Kidney (tissue), 14 donors: ENCODE measurements around the gene SLC49A4. TPM values are rescaled to one million over a fixed set of nuclear protein-coding genes. Genes with fewer than 3 reads are reported as not detected.

Experiments
- DNase-seq, 5 donors: peaks; one replicate each; pipeline ENCODE4 v3.0.0-alpha.2; 2013 to 2020
- FAIRE-seq: peaks from 2 replicates; lab custom pipeline; 2012; peaks lifted over from hg19 to GRCh38; lab: Jason Lieb, UNC
- H3K27ac ChIP-seq, 2 donors: one replicate each; pipeline ENCODE4 v1.7.0; 2013; ENCODE audit warnings: low read depth in 2 of 2, low read length in 2 of 2, inconsistent platforms in 1 of 2
- H3K27me3 ChIP-seq: one replicate; pipeline ENCODE4 v1.7.1; 2013; ENCODE audit warnings: low read length, inconsistent platforms; ENCODE audit not compliant: control insufficient read depth, insufficient read depth
- H3K36me3 ChIP-seq, 3 donors: one replicate each; pipeline versions ENCODE4 v1.7.0 to v1.7.1; 2013; ENCODE audit warnings: low read length in 3 of 3, control low read depth in 1 of 3, inconsistent platforms in 1 of 3; ENCODE audit not compliant: insufficient read depth in 3 of 3, control insufficient read depth in 2 of 3
- H3K4me1 ChIP-seq, 3 donors: one replicate each; pipeline versions ENCODE4 v1.7.0 to v1.7.1; 2013; ENCODE audit warnings: low read length in 3 of 3, inconsistent platforms in 1 of 3, low read depth in 1 of 3; ENCODE audit not compliant: control insufficient read depth in 2 of 3, insufficient read depth in 2 of 3
- H3K4me3 ChIP-seq, 3 donors: one replicate each; pipeline versions ENCODE4 v1.7.0 to v1.8.1; 2013; ENCODE audit warnings: low read length in 3 of 3, control low read depth in 1 of 3, inconsistent platforms in 1 of 3
- H3K9ac ChIP-seq, 3 donors: one replicate each; pipeline versions ENCODE4 v1.7.0 to v1.7.1; 2013; ENCODE audit warnings: low read length in 3 of 3, control low read depth in 1 of 3, inconsistent platforms in 1 of 3
- H3K9me3 ChIP-seq, 3 donors: one replicate each; pipeline versions ENCODE4 v1.7.0 to v1.7.1; 2013; ENCODE audit warnings: low read length in 3 of 3, control low read depth in 1 of 3, inconsistent platforms in 1 of 3; ENCODE audit not compliant: control insufficient read depth in 2 of 3, insufficient read depth in 1 of 3
- CTCF ChIP-seq: IDR thresholded peaks from 3 replicates; pipeline ENCODE4 v1.5.1; 2012; ENCODE audit warnings: mild to moderate bottlenecking, moderate library complexity, borderline replicate concordance; ENCODE audit not compliant: insufficient read depth; ENCODE audit errors: extremely low read depth
- intact Hi-C: fragments of 100-400 bp; cut with DNase I; formaldehyde crosslinking; loops from one replicate; pipeline ENCODE4 v1.11.1; 2022
- polyA plus RNA-seq: library from polyadenylated mRNA; stranded (reverse); fragments of 350-450 nt; fragmentation: Illumina TruSeq; extraction: RNeasy Lipid Tissue Mini Kit (QIAGEN cat#74804); gene quantifications from one replicate; pipeline ENCODE4 v1.2.3, GENCODE V29; 2014; ENCODE audit warnings: low read depth, low replicate concordance; ENCODE audit not compliant: insufficient read depth
- total RNA-seq: library from RNA; stranded (reverse); fragmentation: NEBNext Ultra II Directional; extraction: Animal tissue kit (Norgen Biotek cat#: 25700); gene quantifications from one replicate; pipeline ENCODE4 v1.2.1, GENCODE V29; 2021
- donor health status: control.
- donor health status: control.
- donor health status: control.
- donor health status: control.
- donor health status: control.
- donor health status: DM: yes; HTN: yes; CAD: no.
- donor health status: Normal renal cell carcinoma (clear cell type).

Gene SLC49A4
- total and polyA plus RNA-seq, 2 donors from 2014 or later: 10.4 to 21.7 TPM

DNA sequence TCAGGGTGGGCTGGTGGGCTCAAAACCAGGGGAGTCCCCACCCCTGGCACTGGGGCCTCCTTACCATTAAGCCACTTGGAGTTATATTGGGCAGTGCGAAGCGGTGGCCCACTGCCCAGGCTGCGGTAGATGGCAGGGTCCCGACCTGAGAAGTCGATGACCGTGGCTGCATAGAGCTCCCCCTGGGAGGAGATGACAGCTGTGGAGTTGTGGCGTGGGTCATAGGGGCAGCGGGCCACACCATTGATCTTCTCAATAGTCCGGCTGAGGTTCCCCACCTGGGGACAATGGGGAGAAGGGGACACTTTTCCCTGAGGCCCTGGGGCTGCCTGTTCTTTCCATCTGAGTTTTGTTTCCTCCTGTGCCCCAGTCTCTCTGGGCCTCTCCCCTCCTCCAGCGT is 132.9 kb downstream of the SLC49A4 start:
- no peak for DNase-seq
- Histone ChIP-seq H3K36me3 (no peaks in the 10 kb centered on the region), H3K4me3 (no peak overlapping the region), H3K9me3 (no peaks in the 10 kb centered on the region), H3K4me1 (no peaks in the 10 kb centered on the region), H3K27ac (no peak overlapping the region), H3K9ac (no peak overlapping the region), H3K27me3 (no peaks in the 10 kb centered on the region)
- TF ChIP-seq CTCF: no peak
- no peak for FAIRE-seq
- intact Hi-C loops: no loop called here

DNA sequence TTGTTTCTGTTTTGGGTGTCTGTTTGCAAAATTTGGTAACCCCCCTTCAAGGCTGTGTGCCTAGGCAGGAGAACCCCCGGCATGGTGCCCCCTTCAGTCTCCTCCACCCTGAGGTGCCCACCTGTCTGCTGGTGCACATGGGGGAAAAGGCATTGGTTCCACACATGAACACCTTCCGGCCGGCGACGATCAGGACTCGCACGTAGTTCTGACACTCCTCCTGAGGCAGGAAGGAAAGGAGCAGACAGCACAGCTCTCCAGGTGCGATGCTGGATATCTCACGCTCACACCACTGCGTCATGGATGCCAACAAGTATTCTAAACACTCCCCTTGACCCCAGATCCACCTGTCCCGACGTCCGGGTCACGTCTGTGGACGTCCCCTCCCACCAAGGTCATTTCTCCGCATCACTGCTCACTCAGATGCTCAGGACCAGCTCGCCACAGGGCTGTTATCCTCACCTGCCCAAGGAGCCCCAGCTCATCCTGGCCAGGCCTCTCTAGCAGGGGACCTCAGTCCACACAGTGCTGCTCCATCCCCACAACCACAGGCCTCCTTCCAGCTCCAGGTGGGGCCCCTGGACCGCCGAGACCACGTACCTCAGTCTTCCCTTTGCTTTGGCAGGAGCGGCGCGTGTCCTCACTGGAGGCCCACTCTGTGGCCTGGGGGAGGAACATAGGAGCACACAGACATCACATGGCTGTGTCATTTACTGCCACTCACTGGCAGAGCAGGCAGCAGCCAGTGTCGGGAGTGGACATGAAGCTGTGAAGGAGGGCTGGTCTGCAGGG is 133.7 kb downstream of the SLC49A4 start:
- DNase-seq: no peak
- no peaks in the 10 kb centered on the region for H3K9me3 ChIP-seq
- H3K4me1 ChIP-seq: no peaks in the 10 kb centered on the region
- H3K9ac ChIP-seq: no peak overlapping the region
- no peaks in the 10 kb centered on the region for H3K27me3 ChIP-seq
- H3K27ac ChIP-seq: no peak overlapping the region
- TF ChIP-seq CTCF: no peak
- H3K4me3 ChIP-seq: no peak overlapping the region
- intact Hi-C loops: no loop called here
- no peaks in the 10 kb centered on the region for H3K36me3 ChIP-seq
- FAIRE-seq: no peak

DNA sequence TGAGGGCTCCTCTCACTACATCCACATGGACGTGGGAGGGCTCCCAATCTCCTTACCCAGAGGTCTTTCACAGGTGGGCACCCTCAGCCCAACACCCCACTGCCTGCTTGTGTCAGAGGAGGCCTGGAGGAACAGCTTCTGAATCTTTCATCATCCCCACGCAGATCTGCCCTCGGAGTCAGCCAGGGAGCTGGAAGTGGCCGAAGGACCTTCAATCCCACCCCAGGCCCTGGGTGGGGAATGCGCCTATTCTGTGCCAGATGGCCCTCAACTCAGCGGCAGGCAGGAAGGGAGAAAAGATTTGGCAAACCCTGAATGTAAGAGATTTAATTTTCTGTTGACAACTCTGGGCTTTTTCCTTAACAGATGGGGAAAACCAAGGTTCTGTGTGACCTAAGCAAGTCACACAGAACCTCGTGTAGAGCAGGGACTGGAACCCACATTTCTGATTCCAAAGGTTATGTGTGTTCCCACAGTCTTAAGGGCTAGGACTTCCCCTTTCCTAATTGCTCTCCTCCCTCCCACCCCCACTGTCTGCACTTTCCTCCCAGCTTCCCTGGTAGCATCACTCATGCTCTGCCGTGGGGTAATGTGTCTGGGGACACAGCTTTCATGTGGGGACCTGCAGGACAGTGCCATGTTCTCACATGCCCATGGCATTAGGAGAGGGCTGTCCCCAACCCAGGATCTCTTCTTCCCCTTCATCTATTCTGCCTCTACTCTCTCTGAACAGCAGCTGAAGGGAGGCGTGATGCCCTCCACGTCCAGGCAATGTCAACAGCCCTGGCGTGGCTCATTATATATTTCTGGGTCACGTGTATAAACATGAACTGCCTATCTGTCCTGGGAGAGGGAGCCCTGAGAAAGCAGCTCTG is 134.6 kb downstream of the SLC49A4 start:
- DNase-seq (no peak), FAIRE-seq (no peak)
- no peak for TF ChIP-seq CTCF

More for the DNA sequence above, 134.6 kb downstream of the SLC49A4 start:
- H3K4me3 ChIP-seq: no peak overlapping the region
- no peaks in the 10 kb centered on the region for H3K27me3 ChIP-seq
- no peak overlapping the region for H3K9ac ChIP-seq
- no peaks in the 10 kb centered on the region for H3K36me3 ChIP-seq
- H3K27ac ChIP-seq: no peak overlapping the region
- intact Hi-C loops: no loop called here
- H3K9me3 ChIP-seq: no peaks in the 10 kb centered on the region
- H3K4me1 ChIP-seq: no peaks in the 10 kb centered on the region
